Stimulated activated CD4-positive, alpha-beta T cell treated with anti-CD3 and anti-CD28 coated beads, Interleukin-12 subunit alpha, Interleukin-12 subunit beta, amount 100 ng/mL, for 48 hours (primary cell): ENCODE results near the gene BARHL2.

Experiments
- DNase-seq, 3 donors: peaks; one replicate each; pipeline ENCODE4 v3.0.0-alpha.2; 2020; ENCODE audit warnings: low read depth in 2 of 3, low spot score in 1 of 3

BARHL2 gene

GRCh38 chr1:90724926-90725656, 8.0 kb upstream of the BARHL2 start:
- no peak for DNase-seq

GRCh38 chr1:90724361-90724760, 7.3 kb upstream of the BARHL2 start:
- DNase-seq: no peak

GRCh38 chr1:90723590-90724108, 6.5 kb upstream of the BARHL2 start:
- no peak for DNase-seq

- no peak for DNase-seq
Observed at GRCh38 chr1:90722874-90723589, 5.9 kb upstream of the BARHL2 start.

GRCh38 chr1:90721210-90722194, 4.4 kb upstream of the BARHL2 start:
- peak; percentile 36 to 51 (median 44) for DNase-seq

- DNase-seq: no peak
Observed at GRCh38 chr1:90720145-90720636, 3.1 kb upstream of the BARHL2 start.

GRCh38 chr1:90719330-90720144, 2.4 kb upstream of the BARHL2 start:
- no peak for DNase-seq

GRCh38 chr1:90718411-90719329, 1.6 kb upstream of the BARHL2 start:
- DNase-seq: no peak

GRCh38 chr1:90717665-90718410, 736 bp upstream of the BARHL2 start:
- DNase-seq: no peak

- no peak for DNase-seq
Observed at GRCh38 chr1:90717356-90717664, 208 bp upstream of the BARHL2 start.

GRCh38 chr1:90716243-90716551, 905 bp downstream of the BARHL2 start:
- DNase-seq: no peak

GRCh38 chr1:90715309-90715708, 1.8 kb downstream of the BARHL2 start:
- no peak for DNase-seq

- no peak for DNase-seq
Observed at GRCh38 chr1:90714521-90714951, 2.6 kb downstream of the BARHL2 start.

- no peak for DNase-seq
Observed at GRCh38 chr1:90713741-90714509, 3.2 kb downstream of the BARHL2 start.

- no peak for DNase-seq
Observed at GRCh38 chr1:90712915-90713730, 4.0 kb downstream of the BARHL2 start.

- no peak for DNase-seq
Observed at GRCh38 chr1:90712153-90712856, 4.8 kb downstream of the BARHL2 start.

- no peak for DNase-seq
Observed at GRCh38 chr1:90711696-90712095, 5.4 kb downstream of the BARHL2 start.
